Measurements from ENCODE around the gene INHBA. TPM values are rescaled to one million over a fixed set of nuclear protein-coding genes. Genes with fewer than 3 reads are reported as not detected.
A peak's percentile ranks its signal among the peaks of the same experiment; 100 is the strongest.

The INHBA gene
- total RNA-seq = 65.2 and 84.7 TPM in 2 replicates

- DNase-seq (ENCODE audit: low read depth) = peak; percentile 83
- peak within 1 kb of the TSS; percentile 70 for H3K4me3 ChIP-seq (ENCODE audit: low read depth, low read length)
- no peak for TF ChIP-seq CTCF (IDR thresholded peaks at IDR 0.05; ENCODE audit: insufficient read depth, low read depth, low read length)
These were observed at the start of gene INHBA for GRCh38 chr7:41702635-41703371. INHBA (minus strand) TSS chr7:41703090; CDS start chr7:41700374, 2,716 bp downstream.

- H3K4me3 ChIP-seq (ENCODE audit: low read depth, low read length) = no peak overlapping the region
- DNase-seq (ENCODE audit: low read depth) = no peak
- no peak for TF ChIP-seq CTCF (IDR thresholded peaks at IDR 0.05; ENCODE audit: insufficient read depth, low read depth, low read length)
These were observed 49.7 kb upstream of the INHBA start for GRCh38 chr7:41752615-41753014.

- no peak for TF ChIP-seq CTCF (IDR thresholded peaks at IDR 0.05; ENCODE audit: insufficient read depth, low read depth, low read length)
- no peak for DNase-seq (ENCODE audit: low read depth)
- H3K4me3 ChIP-seq (ENCODE audit: low read depth, low read length) = no peak overlapping the region
These were observed 48.0 kb upstream of the INHBA start for GRCh38 chr7:41750661-41751540.

GRCh38 chr7:41747961-41748360, 45.1 kb upstream of the INHBA start:
- DNase-seq (ENCODE audit: low read depth) = no peak
- no peak overlapping the region for H3K4me3 ChIP-seq (ENCODE audit: low read depth, low read length)
- TF ChIP-seq CTCF (IDR thresholded peaks at IDR 0.05; ENCODE audit: insufficient read depth, low read depth, low read length) = no peak

- no peak overlapping the region for H3K4me3 ChIP-seq (ENCODE audit: low read depth, low read length)
- DNase-seq (ENCODE audit: low read depth) = no peak
- no peak for TF ChIP-seq CTCF (IDR thresholded peaks at IDR 0.05; ENCODE audit: insufficient read depth, low read depth, low read length)
These were observed 42.6 kb upstream of the INHBA start for GRCh38 chr7:41745451-41745850.

GRCh38 chr7:41744161-41744560, 41.3 kb upstream of the INHBA start:
- no peak overlapping the region for H3K4me3 ChIP-seq (ENCODE audit: low read depth, low read length)
- DNase-seq (ENCODE audit: low read depth) = no peak
- no peak for TF ChIP-seq CTCF (IDR thresholded peaks at IDR 0.05; ENCODE audit: insufficient read depth, low read depth, low read length)

Measured in fibroblast of villous mesenchyme (primary cell).